ENCODE data around the gene MAF.

The MAF gene

GRCh38 chr16:79593754-79594153 is 6.8 kb downstream of the MAF start:
- no peak for DNase-seq (ENCODE audit: low read depth, low spot score)
- H3K27ac ChIP-seq = no peak overlapping the region

GRCh38 chr16:79593074-79593531 is 7.4 kb downstream of the MAF start:
- no peak for DNase-seq (ENCODE audit: low read depth, low spot score)

GRCh38 chr16:79592186-79592585 is 8.4 kb downstream of the MAF start:
- no peak overlapping the region for H3K27ac ChIP-seq
- no peak for DNase-seq (ENCODE audit: low read depth, low spot score)

More at GRCh38 chr16:79593074-79593531, 7.4 kb downstream of the MAF start:
- H3K27ac ChIP-seq = no peak overlapping the region

- H3K27ac ChIP-seq = no peak overlapping the region
- no peak for DNase-seq (ENCODE audit: low read depth, low spot score)
Observed at GRCh38 chr16:79589601-79590102, 10.9 kb downstream of the MAF start.

GRCh38 chr16:79587897-79588296 is 12.6 kb downstream of the MAF start:
- no peak for DNase-seq (ENCODE audit: low read depth, low spot score)
- no peak overlapping the region for H3K27ac ChIP-seq

- no peak overlapping the region for H3K27ac ChIP-seq
- no peak for DNase-seq (ENCODE audit: low read depth, low spot score)
Observed at GRCh38 chr16:79587296-79587695, 13.2 kb downstream of the MAF start.

GRCh38 chr16:79582789-79583188 is 17.7 kb downstream of the MAF start:
- no peak overlapping the region for H3K27ac ChIP-seq
- no peak for DNase-seq (ENCODE audit: low read depth, low spot score)

- H3K27ac ChIP-seq = no peak overlapping the region
- no peak for DNase-seq (ENCODE audit: low read depth, low spot score)
Observed at GRCh38 chr16:79580453-79581191, 19.9 kb downstream of the MAF start.

GRCh38 chr16:79576602-79577001 is 23.9 kb downstream of the MAF start:
- H3K27ac ChIP-seq = no peak overlapping the region
- DNase-seq (ENCODE audit: low read depth, low spot score) = no peak

GRCh38 chr16:79573884-79574283 is 26.7 kb downstream of the MAF start:
- no peak overlapping the region for H3K27ac ChIP-seq
- DNase-seq (ENCODE audit: low read depth, low spot score) = no peak

- DNase-seq (ENCODE audit: low read depth, low spot score) = no peak
- no peak overlapping the region for H3K27ac ChIP-seq
Observed at GRCh38 chr16:79573071-79573470, 27.5 kb downstream of the MAF start.

GRCh38 chr16:79571903-79572535 is 28.5 kb downstream of the MAF start:
- DNase-seq (ENCODE audit: low read depth, low spot score) = no peak
- H3K27ac ChIP-seq = no peak overlapping the region

GRCh38 chr16:79571065-79571902 is 29.3 kb downstream of the MAF start:
- H3K27ac ChIP-seq = no peak overlapping the region
- no peak for DNase-seq (ENCODE audit: low read depth, low spot score)

- DNase-seq (ENCODE audit: low read depth, low spot score) = no peak
- H3K27ac ChIP-seq = no peak overlapping the region
Observed at GRCh38 chr16:79564671-79565107, 35.8 kb downstream of the MAF start.

GRCh38 chr16:79563921-79564320 is 36.6 kb downstream of the MAF start:
- DNase-seq (ENCODE audit: low read depth, low spot score) = no peak
- no peak overlapping the region for H3K27ac ChIP-seq

GRCh38 chr16:79562166-79562823 is 38.2 kb downstream of the MAF start:
- no peak overlapping the region for H3K27ac ChIP-seq
- DNase-seq (ENCODE audit: low read depth, low spot score) = no peak

GRCh38 chr16:79561729-79562128 is 38.8 kb downstream of the MAF start:
- H3K27ac ChIP-seq = no peak overlapping the region
- DNase-seq (ENCODE audit: low read depth, low spot score) = no peak

- no peak overlapping the region for H3K27ac ChIP-seq
- no peak for DNase-seq (ENCODE audit: low read depth, low spot score)
Observed at GRCh38 chr16:79560923-79561322, 39.6 kb downstream of the MAF start.

GRCh38 chr16:79560318-79560717 is 40.2 kb downstream of the MAF start:
- no peak for DNase-seq (ENCODE audit: low read depth, low spot score)
- no peak overlapping the region for H3K27ac ChIP-seq

- no peak overlapping the region for H3K27ac ChIP-seq
- no peak for DNase-seq (ENCODE audit: low read depth, low spot score)
Observed at GRCh38 chr16:79559532-79559931, 41.0 kb downstream of the MAF start.

Data from epithelial cell of prostate (primary cell).